ENCODE results near the gene PHTF1. TPM values are rescaled to one million over a fixed set of nuclear protein-coding genes. Genes with fewer than 3 reads are reported as not detected.
A peak's percentile ranks its signal among the peaks of the same experiment; 100 is the strongest.

PHTF1 gene
- total and polyA plus RNA-seq, 2 donors (not counting 1 experiment from before 2014, with no cell fraction given) = 3.6 to 18.5 TPM

DNA sequence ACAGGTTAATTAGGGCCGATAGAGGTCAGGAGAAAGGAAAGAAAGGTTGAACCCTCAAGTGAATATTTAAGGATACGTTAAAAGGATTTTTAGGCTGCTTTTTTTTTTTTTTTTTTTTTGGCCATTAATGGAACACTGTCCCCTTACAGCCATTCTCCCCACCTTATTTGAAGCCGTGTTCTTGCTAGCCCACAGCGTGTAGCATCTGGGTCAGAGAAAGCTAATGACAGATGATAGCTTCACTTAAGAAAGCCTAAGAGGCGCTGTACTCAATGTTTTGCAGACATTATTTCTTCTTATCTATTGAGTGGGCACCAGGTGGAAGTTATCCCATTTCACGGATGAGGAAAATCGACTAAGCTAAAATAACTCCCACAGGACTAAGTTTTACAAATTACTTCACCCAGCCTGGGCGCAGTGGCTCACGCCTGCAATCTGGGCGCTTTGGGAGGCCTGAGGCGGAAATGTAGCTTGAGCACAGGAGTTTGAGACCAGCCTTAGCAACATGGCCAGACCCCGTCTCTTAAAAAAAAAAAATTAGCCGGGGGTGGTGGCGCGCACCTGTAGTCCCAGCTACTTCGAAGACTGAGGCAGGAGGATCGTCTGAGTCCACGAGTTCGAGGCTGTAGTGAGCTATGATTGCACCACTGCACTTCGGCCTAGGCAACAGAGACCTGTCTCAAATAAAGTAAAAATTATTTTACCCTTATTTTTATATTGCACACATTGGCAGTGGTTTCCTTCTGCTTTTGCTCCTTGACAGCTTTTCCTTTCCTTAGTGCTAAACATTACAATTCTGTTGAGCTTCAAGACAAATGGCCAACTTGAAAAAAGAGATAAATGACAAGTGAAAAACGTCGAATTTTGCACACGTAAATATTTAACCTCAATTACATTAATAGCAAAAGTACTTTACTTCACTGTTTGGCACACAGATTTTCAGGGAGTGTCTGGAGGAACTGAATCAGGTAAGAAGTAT, 1.1 kb upstream of the PHTF1 start:
- peak overlapping the region; percentile 76 to 93 (median 92) for H3K4me3 ChIP-seq (ENCODE audit: control extremely low read depth in 1 of 5, extremely low read depth in 1 of 5, insufficient read depth in 1 of 5, low read depth in 2 of 5, low read length in 4 of 5)
- H3K9me3 ChIP-seq (ENCODE audit: control extremely low read depth in 1 of 3, control insufficient read depth in 2 of 3, insufficient read depth in 1 of 3, low read length in 2 of 3) = no peaks in the 10 kb centered on the region
- ATAC-seq (ENCODE audit: low read depth) (no peak), DNase-seq (no peak)
- ChIA-PET POLR2A (interaction anchor here (0.6 to 1.8 kb wide), 6 partner anchors 20 to 782 kb away, joined by 3 to 9 read pairs (median 6); partner anchors contain the start of gene RSBN1), CTCF (interaction anchor here (0.7 to 1.6 kb wide), 3 partner anchors 51 to 667 kb away, joined by 3 to 7 read pairs (median 3); partner anchors contain the start of gene RSBN1)
- peak overlapping the region; percentile 84 for H3K9ac ChIP-seq (ENCODE audit: low read length)
- no peaks in the 10 kb centered on the region for H3K9me3 Mint-ChIP-seq (ENCODE audit: insufficient read depth)
- H3K27ac ChIP-seq (ENCODE audit: low read length in 2 of 2) = peak overlapping the region; percentile 86 to 90
- H3K4me1 Mint-ChIP-seq = peaks cover 23% of the 10 kb centered on the region
- peaks cover 6 to 20% of the 10 kb centered on the region in 2 donors for H3K4me1 ChIP-seq (ENCODE audit: control insufficient read depth in 2 of 2, insufficient read depth in 2 of 2, low read length in 2 of 2)
- intact Hi-C loops (cut with micrococcal nuclease) = no loop called here
- WGBS (ENCODE audit: insufficient coverage) = 77% methylated on average over 8 of the region's 23 CpGs
- peak overlapping the region; percentile 99 for H3K27ac Mint-ChIP-seq
- H3K79me2 ChIP-seq (ENCODE audit: control insufficient read depth, insufficient read depth, low read length) = peaks cover 15% of the 10 kb centered on the region
- H3K27me3 ChIP-seq (replicated peaks in 1 of 4; ENCODE audit: control extremely low read depth in 1 of 4, control insufficient read depth in 3 of 4, insufficient read depth in 4 of 4, low read length in 3 of 4) = no peaks in the 10 kb centered on the region
- H3K27me3 Mint-ChIP-seq = no peaks in the 10 kb centered on the region
- peaks cover 5 to 6% of the 10 kb centered on the region in 2 experiments for H3K36me3 ChIP-seq (replicated peaks in 1 of 2; ENCODE audit: control extremely low read depth in 1 of 2, control insufficient read depth in 1 of 2, extremely low read depth in 1 of 2, insufficient read depth in 2 of 2, low read length in 1 of 2)
- no peaks in the 10 kb centered on the region for H4K20me1 ChIP-seq (ENCODE audit: control insufficient read depth, insufficient read depth, low read length, poor library complexity, severe bottlenecking)
- peak overlapping the region; percentile 95 for H2AFZ ChIP-seq (ENCODE audit: insufficient read depth, low read depth, low read length, poor library complexity, severe bottlenecking)
- H3K4me2 ChIP-seq (replicated peaks; ENCODE audit: low read depth, low read length, poor library complexity, severe bottlenecking) = peak overlapping the region; percentile 85
- H3K4me3 Mint-ChIP-seq = peak overlapping the region; percentile 99
- no peak for TF ChIP-seq EZH2 (IDR thresholded peaks at IDR 0.05; ENCODE audit: borderline replicate concordance, insufficient read depth, low read depth, low read length, poor library complexity, severe bottlenecking)
- TF ChIP-seq, protein P1, sequence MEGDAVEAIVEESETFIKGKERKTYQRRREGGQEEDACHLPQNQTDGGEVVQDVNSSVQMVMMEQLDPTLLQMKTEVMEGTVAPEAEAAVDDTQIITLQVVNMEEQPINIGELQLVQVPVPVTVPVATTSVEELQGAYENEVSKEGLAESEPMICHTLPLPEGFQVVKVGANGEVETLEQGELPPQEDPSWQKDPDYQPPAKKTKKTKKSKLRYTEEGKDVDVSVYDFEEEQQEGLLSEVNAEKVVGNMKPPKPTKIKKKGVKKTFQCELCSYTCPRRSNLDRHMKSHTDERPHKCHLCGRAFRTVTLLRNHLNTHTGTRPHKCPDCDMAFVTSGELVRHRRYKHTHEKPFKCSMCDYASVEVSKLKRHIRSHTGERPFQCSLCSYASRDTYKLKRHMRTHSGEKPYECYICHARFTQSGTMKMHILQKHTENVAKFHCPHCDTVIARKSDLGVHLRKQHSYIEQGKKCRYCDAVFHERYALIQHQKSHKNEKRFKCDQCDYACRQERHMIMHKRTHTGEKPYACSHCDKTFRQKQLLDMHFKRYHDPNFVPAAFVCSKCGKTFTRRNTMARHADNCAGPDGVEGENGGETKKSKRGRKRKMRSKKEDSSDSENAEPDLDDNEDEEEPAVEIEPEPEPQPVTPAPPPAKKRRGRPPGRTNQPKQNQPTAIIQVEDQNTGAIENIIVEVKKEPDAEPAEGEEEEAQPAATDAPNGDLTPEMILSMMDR (IDR thresholded peaks at IDR 0.05) = no peak
